Smooth muscle cell (in vitro differentiated cells): ENCODE data around the gene QPCT. TPM values are rescaled to one million over a fixed set of nuclear protein-coding genes. Genes with fewer than 3 reads are reported as not detected.
A peak's percentile ranks its signal among the peaks of the same experiment; 100 is the strongest.

Experiments
- DNase-seq: peaks from one replicate; lab custom pipeline; 2025; ENCODE audit not compliant: unreplicated experiment; lab: John Stamatoyannopoulos, UW
- H2AFZ ChIP-seq: fragments of 200-600 bp; sonication (generic); 2 replicates; pipeline ENCODE4 v1.6.0; 2016; ENCODE audit warnings: antibody characterized with exemption, low read depth, mild to moderate bottlenecking
- H3F3A ChIP-seq: fragments of 200-600 bp; sonication (generic); 2 replicates; pipeline ENCODE4 v1.6.0; 2017; ENCODE audit warnings: antibody characterized with exemption, low read depth
- H3K27ac ChIP-seq: fragments of 200-600 bp; sonication (generic); 2 replicates; pipeline ENCODE4 v1.5.1; 2016; ENCODE audit warnings: low read depth, mild to moderate bottlenecking
- H3K27me3 ChIP-seq: fragments of 200-600 bp; sonication (generic); 2 replicates; pipeline ENCODE4 v1.6.1; 2016; ENCODE audit warnings: low read depth, mild to moderate bottlenecking
- H3K36me3 ChIP-seq: fragments of 200-600 bp; sonication (generic); 2 replicates; pipeline ENCODE4 v1.5.1; 2016; ENCODE audit warnings: low read depth
- H3K4me1 ChIP-seq: fragments of 200-600 bp; sonication (generic); 2 replicates; pipeline ENCODE4 v1.5.1; 2016; ENCODE audit warnings: low read depth
- H3K4me2 ChIP-seq: fragments of 200-600 bp; sonication (generic); 2 replicates; pipeline ENCODE4 v1.6.0; 2016; ENCODE audit warnings: mild to moderate bottlenecking
- H3K4me3 ChIP-seq: fragments of 200-600 bp; sonication (generic); 2 replicates; pipeline ENCODE4 v1.5.1; 2016; ENCODE audit warnings: mild to moderate bottlenecking
- H3K79me2 ChIP-seq: fragments of 200-600 bp; sonication (generic); 2 replicates; pipeline ENCODE4 v1.6.0; 2016; ENCODE audit warnings: low read depth, mild to moderate bottlenecking
- H3K9ac ChIP-seq: fragments of 200-600 bp; sonication (generic); 2 replicates; pipeline ENCODE4 v1.6.0; 2016; ENCODE audit warnings: low read depth
- H3K9me3 ChIP-seq: fragments of 200-600 bp; sonication (generic); replicated peaks from 2 replicates; pipeline ENCODE4 v1.5.1; 2016; ENCODE audit warnings: low read depth
- H4K20me1 ChIP-seq: fragments of 200-600 bp; sonication (generic); 2 replicates; pipeline ENCODE4 v1.6.0; 2016; ENCODE audit warnings: low read depth
- WGBS: methylation state at CpG from one replicate; pipeline ENCODE4 v1.1.7; 2016; ENCODE audit warnings: low lambda C conversion rate; 5-methylcytosine and 5-hydroxymethylcytosine counted together
- polyA plus RNA-seq: library from polyadenylated mRNA; unstranded; fragments of >200 nt; fragmentation: Nextera tagmentation; extraction: Ambion mirVana; gene quantifications from 2 replicates; pipeline ENCODE4 v1.2.1, GENCODE V29; 2016
- total RNA-seq: library from RNA; depleted of rRNA; stranded (reverse); fragments of >200 nt; gene quantifications from 2 replicates; pipeline ENCODE4 v1.2.3, GENCODE V29; 2014
- TF ChIP-seq, protein P1 (sequence below): fragments of 200-600 bp; sonication (generic); IDR thresholded peaks from 2 replicates; pipeline ENCODE4 v1.5.1; 2017; ENCODE audit warnings: borderline replicate concordance, mild to moderate bottlenecking, antibody characterized with exemption; ENCODE audit not compliant: insufficient read depth, poor library complexity, severe bottlenecking

QPCT gene
- total and polyA plus RNA-seq, 2 experiments from 2014 or later: 0.58 to 2.0 TPM

GRCh38 chr2:37343537-37344434, 644 bp upstream of the QPCT start:
- DNase-seq: no peak
- no peak overlapping the region for H3K9ac ChIP-seq
- WGBS: 80% methylated on average over 7 of the region's 7 CpGs

DNA sequence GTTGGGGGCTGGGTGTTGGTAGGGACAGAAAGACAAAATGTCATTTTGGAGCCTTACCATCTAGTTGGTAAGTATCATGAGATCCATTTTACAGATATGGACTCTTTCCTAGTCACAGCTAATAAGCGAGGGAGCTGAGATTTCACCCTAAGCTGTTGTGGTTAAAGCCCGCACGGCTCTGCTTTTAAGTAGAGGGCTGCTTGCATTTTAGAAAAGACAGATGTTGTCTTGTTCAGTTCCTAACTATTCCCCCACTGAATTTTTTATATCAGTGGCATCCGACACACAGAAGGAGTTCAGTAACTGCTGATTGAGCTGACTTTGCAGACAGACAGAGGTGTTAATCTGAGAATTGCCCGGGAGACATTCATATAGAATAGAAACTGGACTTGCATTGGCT, 3.7 kb downstream of the QPCT start:
- no peaks in the 10 kb centered on the region for H3K36me3 ChIP-seq
- DNase-seq: no peak
- no peaks in the 10 kb centered on the region for H3K9me3 ChIP-seq
- no peaks in the 10 kb centered on the region for H4K20me1 ChIP-seq
- WGBS: 12% methylated on average over 5 of the region's 5 CpGs
- no peak overlapping the region for H3K9ac ChIP-seq
- no peak overlapping the region for H2AFZ ChIP-seq
- H3K27me3 ChIP-seq: no peaks in the 10 kb centered on the region
- peaks cover 4% of the 10 kb centered on the region for H3F3A ChIP-seq
- no peak overlapping the region for H3K27ac ChIP-seq
- TF ChIP-seq, protein P1, sequence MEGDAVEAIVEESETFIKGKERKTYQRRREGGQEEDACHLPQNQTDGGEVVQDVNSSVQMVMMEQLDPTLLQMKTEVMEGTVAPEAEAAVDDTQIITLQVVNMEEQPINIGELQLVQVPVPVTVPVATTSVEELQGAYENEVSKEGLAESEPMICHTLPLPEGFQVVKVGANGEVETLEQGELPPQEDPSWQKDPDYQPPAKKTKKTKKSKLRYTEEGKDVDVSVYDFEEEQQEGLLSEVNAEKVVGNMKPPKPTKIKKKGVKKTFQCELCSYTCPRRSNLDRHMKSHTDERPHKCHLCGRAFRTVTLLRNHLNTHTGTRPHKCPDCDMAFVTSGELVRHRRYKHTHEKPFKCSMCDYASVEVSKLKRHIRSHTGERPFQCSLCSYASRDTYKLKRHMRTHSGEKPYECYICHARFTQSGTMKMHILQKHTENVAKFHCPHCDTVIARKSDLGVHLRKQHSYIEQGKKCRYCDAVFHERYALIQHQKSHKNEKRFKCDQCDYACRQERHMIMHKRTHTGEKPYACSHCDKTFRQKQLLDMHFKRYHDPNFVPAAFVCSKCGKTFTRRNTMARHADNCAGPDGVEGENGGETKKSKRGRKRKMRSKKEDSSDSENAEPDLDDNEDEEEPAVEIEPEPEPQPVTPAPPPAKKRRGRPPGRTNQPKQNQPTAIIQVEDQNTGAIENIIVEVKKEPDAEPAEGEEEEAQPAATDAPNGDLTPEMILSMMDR: no peak
- H3K4me1 ChIP-seq: peaks cover 25% of the 10 kb centered on the region
- peak overlapping the region; percentile 51 for H3K4me2 ChIP-seq
- no peak overlapping the region for H3K4me3 ChIP-seq
- H3K79me2 ChIP-seq: no peaks in the 10 kb centered on the region

More at GRCh38 chr2:37343537-37344434, 644 bp upstream of the QPCT start:
- H4K20me1 ChIP-seq: no peaks in the 10 kb centered on the region
- peaks cover 9% of the 10 kb centered on the region for H3K4me1 ChIP-seq
- peak overlapping the region; percentile 0 for H3K27ac ChIP-seq
- TF ChIP-seq, protein P1: no peak
- H3K9me3 ChIP-seq: no peaks in the 10 kb centered on the region
- no peaks in the 10 kb centered on the region for H3K79me2 ChIP-seq
- H3F3A ChIP-seq: peaks cover 5% of the 10 kb centered on the region
- no peaks in the 10 kb centered on the region for H3K36me3 ChIP-seq
- H3K4me3 ChIP-seq: no peak overlapping the region
- peak overlapping the region; percentile 64 for H2AFZ ChIP-seq
- H3K4me2 ChIP-seq: no peak overlapping the region
- no peaks in the 10 kb centered on the region for H3K27me3 ChIP-seq

GRCh38 chr2:37349231-37349860, 4.9 kb downstream of the QPCT start:
- Histone ChIP-seq H3K4me3 (no peak overlapping the region), H3K27ac (no peak overlapping the region), H3F3A (no peaks in the 10 kb centered on the region), H3K4me1 (peaks cover 25% of the 10 kb centered on the region), H3K79me2 (no peaks in the 10 kb centered on the region), H3K27me3 (no peaks in the 10 kb centered on the region), H4K20me1 (no peaks in the 10 kb centered on the region), H3K9me3 (no peaks in the 10 kb centered on the region), H3K36me3 (no peaks in the 10 kb centered on the region), H2AFZ (no peak overlapping the region), H3K4me2 (peak overlapping the region; percentile 51), H3K9ac (no peak overlapping the region)
- DNase-seq: no peak
- TF ChIP-seq, protein P1: no peak
- WGBS: 43% methylated on average over 3 of the region's 3 CpGs
